Activated CD8-positive, alpha-beta memory T cell treated with anti-CD3 and anti-CD28 coated beads, Interleukin-2, amount 50 U/mL, for 48 hours (primary cell): ENCODE measurements around the gene KAZN.
"Not testable (repeated sequence)": the region's sequence is repeated elsewhere in the genome, so short reads cannot be mapped to it uniquely, and the experiment has no call there.

Experiments used
- DNase-seq: peaks from one replicate; pipeline ENCODE4 v3.0.0-alpha.2; 2020

The KAZN gene

GRCh38 chr1:15128520-15129313, 530.2 kb downstream of the KAZN start:
- peak; percentile 93 for DNase-seq

- DNase-seq, result no peak
Observed at GRCh38 chr1:15129944-15130343, 531.5 kb downstream of the KAZN start.

- DNase-seq, result no peak
Observed at GRCh38 chr1:15130607-15131006, 532.1 kb downstream of the KAZN start.

- DNase-seq, result no peak
Observed at GRCh38 chr1:15132965-15133364, 534.5 kb downstream of the KAZN start.

GRCh38 chr1:15134285-15134684, 535.8 kb downstream of the KAZN start:
- DNase-seq, result no peak

- DNase-seq, result not testable (repeated sequence)
Observed at GRCh38 chr1:15135604-15136003, 537.1 kb downstream of the KAZN start.

GRCh38 chr1:15137809-15138208, 539.3 kb downstream of the KAZN start:
- DNase-seq, result no peak

- no peak for DNase-seq
Observed at GRCh38 chr1:15139654-15140350, 541.3 kb downstream of the KAZN start.

GRCh38 chr1:15141935-15142539, 543.6 kb downstream of the KAZN start:
- no peak for DNase-seq

GRCh38 chr1:15145327-15145726, 546.8 kb downstream of the KAZN start:
- no peak for DNase-seq

- DNase-seq, result no peak
Observed at GRCh38 chr1:15146142-15146680, 547.7 kb downstream of the KAZN start.

GRCh38 chr1:15146971-15147376, 548.5 kb downstream of the KAZN start:
- no peak for DNase-seq

- no peak for DNase-seq
Observed at GRCh38 chr1:15148004-15148403, 549.5 kb downstream of the KAZN start.

GRCh38 chr1:15148475-15148874, 550.0 kb downstream of the KAZN start:
- DNase-seq, result no peak

- DNase-seq, result no peak
Observed at GRCh38 chr1:15148941-15149340, 550.5 kb downstream of the KAZN start.

GRCh38 chr1:15150376-15150775, 551.9 kb downstream of the KAZN start:
- DNase-seq, result no peak

- DNase-seq, result no peak
Observed at GRCh38 chr1:15151377-15151806, 552.9 kb downstream of the KAZN start.

- no peak for DNase-seq
Observed at GRCh38 chr1:15151871-15152270, 553.4 kb downstream of the KAZN start.

- DNase-seq, result no peak
Observed at GRCh38 chr1:15152318-15153183, 554.1 kb downstream of the KAZN start.

GRCh38 chr1:15153184-15153841, 554.8 kb downstream of the KAZN start, which contains the start of gene TMEM51:
Gene TMEM51 (plus strand): TSS chr1:15153747. CDS start chr1:15215088, 61,341 bp downstream.
- DNase-seq, result no peak

GRCh38 chr1:15153842-15154479, 555.5 kb downstream of the KAZN start:
- DNase-seq, result peak; percentile 74
